ENCODE data around the gene WDR70.

- TF ChIP-seq TAF1 (conservative IDR thresholded peaks at IDR 0.05) (no peak), CTCF (IDR thresholded peaks at IDR 0.05; ENCODE audit: low read depth, low read length, missing input control) (no peak), MAX (IDR thresholded peaks at IDR 0.05) (no peak), ZBTB33 (IDR thresholded peaks at IDR 0.05) (no peak), REST (IDR thresholded peaks at IDR 0.05) (no peak), FOXA1 (IDR thresholded peaks at IDR 0.05) (no peak), ATF3 (IDR thresholded peaks at IDR 0.05) (no peak), GABPA (IDR thresholded peaks at IDR 0.05 in 1 of 2, conservative IDR thresholded peaks at IDR 0.05 in 1 of 2) (no peak), JUND (IDR thresholded peaks at IDR 0.05) (no peak)
These were observed 348.1 kb downstream of the WDR70 start for GRCh38 chr5:37727238-37727637.

All from liver (tissue), 3 donors.